ENCODE measurements around the gene MBNL1.

DNA sequence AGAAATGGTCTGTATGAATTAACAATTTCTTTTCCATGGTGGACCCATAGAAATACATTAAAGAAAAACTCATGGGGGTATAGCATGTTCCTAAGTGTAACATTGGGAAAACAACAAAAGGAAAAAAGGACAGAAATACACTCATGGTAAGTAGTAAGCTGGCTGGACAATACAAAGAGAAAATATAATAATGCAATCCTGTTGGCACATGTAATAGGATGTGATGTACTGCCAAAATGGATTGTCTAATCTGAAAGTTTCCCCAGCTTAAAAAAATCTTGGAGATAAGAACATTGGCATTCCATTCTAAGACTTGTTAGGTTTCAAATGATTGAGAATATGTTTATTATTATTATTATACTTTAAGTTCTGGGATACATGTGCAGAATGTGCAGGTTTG is 128.1 kb downstream of the MBNL1 start:
- TF ChIP-seq, protein P1, sequence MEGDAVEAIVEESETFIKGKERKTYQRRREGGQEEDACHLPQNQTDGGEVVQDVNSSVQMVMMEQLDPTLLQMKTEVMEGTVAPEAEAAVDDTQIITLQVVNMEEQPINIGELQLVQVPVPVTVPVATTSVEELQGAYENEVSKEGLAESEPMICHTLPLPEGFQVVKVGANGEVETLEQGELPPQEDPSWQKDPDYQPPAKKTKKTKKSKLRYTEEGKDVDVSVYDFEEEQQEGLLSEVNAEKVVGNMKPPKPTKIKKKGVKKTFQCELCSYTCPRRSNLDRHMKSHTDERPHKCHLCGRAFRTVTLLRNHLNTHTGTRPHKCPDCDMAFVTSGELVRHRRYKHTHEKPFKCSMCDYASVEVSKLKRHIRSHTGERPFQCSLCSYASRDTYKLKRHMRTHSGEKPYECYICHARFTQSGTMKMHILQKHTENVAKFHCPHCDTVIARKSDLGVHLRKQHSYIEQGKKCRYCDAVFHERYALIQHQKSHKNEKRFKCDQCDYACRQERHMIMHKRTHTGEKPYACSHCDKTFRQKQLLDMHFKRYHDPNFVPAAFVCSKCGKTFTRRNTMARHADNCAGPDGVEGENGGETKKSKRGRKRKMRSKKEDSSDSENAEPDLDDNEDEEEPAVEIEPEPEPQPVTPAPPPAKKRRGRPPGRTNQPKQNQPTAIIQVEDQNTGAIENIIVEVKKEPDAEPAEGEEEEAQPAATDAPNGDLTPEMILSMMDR (tag by site-specific recombination; IDR thresholded peaks at IDR 0.05) = no peak
- TF ChIP-seq, protein P2, sequence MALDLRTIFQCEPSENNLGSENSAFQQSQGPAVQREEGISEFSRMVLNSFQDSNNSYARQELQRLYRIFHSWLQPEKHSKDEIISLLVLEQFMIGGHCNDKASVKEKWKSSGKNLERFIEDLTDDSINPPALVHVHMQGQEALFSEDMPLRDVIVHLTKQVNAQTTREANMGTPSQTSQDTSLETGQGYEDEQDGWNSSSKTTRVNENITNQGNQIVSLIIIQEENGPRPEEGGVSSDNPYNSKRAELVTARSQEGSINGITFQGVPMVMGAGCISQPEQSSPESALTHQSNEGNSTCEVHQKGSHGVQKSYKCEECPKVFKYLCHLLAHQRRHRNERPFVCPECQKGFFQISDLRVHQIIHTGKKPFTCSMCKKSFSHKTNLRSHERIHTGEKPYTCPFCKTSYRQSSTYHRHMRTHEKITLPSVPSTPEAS (tag by site-specific recombination; IDR thresholded peaks at IDR 0.05) = no peak
- TF ChIP-seq, protein P3, sequence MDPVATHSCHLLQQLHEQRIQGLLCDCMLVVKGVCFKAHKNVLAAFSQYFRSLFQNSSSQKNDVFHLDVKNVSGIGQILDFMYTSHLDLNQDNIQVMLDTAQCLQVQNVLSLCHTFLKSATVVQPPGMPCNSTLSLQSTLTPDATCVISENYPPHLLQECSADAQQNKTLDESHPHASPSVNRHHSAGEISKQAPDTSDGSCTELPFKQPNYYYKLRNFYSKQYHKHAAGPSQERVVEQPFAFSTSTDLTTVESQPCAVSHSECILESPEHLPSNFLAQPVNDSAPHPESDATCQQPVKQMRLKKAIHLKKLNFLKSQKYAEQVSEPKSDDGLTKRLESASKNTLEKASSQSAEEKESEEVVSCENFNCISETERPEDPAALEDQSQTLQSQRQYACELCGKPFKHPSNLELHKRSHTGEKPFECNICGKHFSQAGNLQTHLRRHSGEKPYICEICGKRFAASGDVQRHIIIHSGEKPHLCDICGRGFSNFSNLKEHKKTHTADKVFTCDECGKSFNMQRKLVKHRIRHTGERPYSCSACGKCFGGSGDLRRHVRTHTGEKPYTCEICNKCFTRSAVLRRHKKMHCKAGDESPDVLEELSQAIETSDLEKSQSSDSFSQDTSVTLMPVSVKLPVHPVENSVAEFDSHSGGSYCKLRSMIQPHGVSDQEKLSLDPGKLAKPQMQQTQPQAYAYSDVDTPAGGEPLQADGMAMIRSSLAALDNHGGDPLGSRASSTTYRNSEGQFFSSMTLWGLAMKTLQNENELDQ (tag by site-specific recombination; IDR thresholded peaks at IDR 0.05; ENCODE audit: low read depth) = no peak
- TF ChIP-seq, protein P4, sequence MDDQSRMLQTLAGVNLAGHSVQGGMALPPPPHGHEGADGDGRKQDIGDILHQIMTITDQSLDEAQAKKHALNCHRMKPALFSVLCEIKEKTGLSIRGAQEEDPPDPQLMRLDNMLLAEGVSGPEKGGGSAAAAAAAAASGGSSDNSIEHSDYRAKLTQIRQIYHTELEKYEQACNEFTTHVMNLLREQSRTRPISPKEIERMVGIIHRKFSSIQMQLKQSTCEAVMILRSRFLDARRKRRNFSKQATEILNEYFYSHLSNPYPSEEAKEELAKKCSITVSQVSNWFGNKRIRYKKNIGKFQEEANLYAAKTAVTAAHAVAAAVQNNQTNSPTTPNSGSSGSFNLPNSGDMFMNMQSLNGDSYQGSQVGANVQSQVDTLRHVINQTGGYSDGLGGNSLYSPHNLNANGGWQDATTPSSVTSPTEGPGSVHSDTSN (CRISPR knock-in tag; IDR thresholded peaks at IDR 0.05) = no peak
- TF ChIP-seq SP2 (tag by site-specific recombination; IDR thresholded peaks at IDR 0.05) (no peak), OVOL3 (tag by site-specific recombination; IDR thresholded peaks at IDR 0.05) (no peak), ZNF146 (tag by site-specific recombination; IDR thresholded peaks at IDR 0.05) (no peak), MZF1 (tag by site-specific recombination; IDR thresholded peaks at IDR 0.05; ENCODE audit: borderline replicate concordance) (no peak), ZNF544 (tag by site-specific recombination; IDR thresholded peaks at IDR 0.05) (no peak), ZNF785 (tag by site-specific recombination; IDR thresholded peaks at IDR 0.05) (no peak), ZNF335 (tag by site-specific recombination; conservative IDR thresholded peaks at IDR 0.05) (no peak), KLF16 (tag by site-specific recombination; IDR thresholded peaks at IDR 0.05) (no peak)
- TF ChIP-seq, protein P5, sequence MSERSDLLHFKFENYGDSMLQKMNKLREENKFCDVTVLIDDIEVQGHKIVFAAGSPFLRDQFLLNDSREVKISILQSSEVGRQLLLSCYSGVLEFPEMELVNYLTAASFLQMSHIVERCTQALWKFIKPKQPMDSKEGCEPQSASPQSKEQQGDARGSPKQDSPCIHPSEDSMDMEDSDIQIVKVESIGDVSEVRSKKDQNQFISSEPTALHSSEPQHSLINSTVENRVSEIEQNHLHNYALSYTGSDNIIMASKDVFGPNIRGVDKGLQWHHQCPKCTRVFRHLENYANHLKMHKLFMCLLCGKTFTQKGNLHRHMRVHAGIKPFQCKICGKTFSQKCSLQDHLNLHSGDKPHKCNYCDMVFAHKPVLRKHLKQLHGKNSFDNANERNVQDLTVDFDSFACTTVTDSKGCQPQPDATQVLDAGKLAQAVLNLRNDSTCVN (tag by site-specific recombination; optimal IDR thresholded peaks at IDR 0.05) = no peak

Data from HEK293 (cell line).